DND-41 (cell line): Measurements from ENCODE around the gene SFTA2.

ENCODE experiments used
- EZH2 ChIP-seq: IDR thresholded peaks from 3 replicates; pipeline ENCODE4 v1.6.1; 2012; ENCODE audit warnings: borderline replicate concordance, low read depth, mild to moderate bottlenecking, moderate library complexity, low read length, inconsistent platforms; ENCODE audit not compliant: severe bottlenecking
- TF ChIP-seq, protein P1 (sequence below): IDR thresholded peaks from 2 replicates; pipeline ENCODE4 v1.5.1; 2012; ENCODE audit warnings: borderline replicate concordance, low read length, moderate library complexity, mild to moderate bottlenecking; ENCODE audit not compliant: poor library complexity, severe bottlenecking; ENCODE audit errors: extremely low read depth

- TF ChIP-seq, protein P1, sequence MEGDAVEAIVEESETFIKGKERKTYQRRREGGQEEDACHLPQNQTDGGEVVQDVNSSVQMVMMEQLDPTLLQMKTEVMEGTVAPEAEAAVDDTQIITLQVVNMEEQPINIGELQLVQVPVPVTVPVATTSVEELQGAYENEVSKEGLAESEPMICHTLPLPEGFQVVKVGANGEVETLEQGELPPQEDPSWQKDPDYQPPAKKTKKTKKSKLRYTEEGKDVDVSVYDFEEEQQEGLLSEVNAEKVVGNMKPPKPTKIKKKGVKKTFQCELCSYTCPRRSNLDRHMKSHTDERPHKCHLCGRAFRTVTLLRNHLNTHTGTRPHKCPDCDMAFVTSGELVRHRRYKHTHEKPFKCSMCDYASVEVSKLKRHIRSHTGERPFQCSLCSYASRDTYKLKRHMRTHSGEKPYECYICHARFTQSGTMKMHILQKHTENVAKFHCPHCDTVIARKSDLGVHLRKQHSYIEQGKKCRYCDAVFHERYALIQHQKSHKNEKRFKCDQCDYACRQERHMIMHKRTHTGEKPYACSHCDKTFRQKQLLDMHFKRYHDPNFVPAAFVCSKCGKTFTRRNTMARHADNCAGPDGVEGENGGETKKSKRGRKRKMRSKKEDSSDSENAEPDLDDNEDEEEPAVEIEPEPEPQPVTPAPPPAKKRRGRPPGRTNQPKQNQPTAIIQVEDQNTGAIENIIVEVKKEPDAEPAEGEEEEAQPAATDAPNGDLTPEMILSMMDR: no peak
- TF ChIP-seq EZH2: no peak
Observed at GRCh38 chr6:30926644-30927043, 5.3 kb downstream of the SFTA2 start.
